H1 (cell line): ENCODE measurements around the gene RBMS2. TPM values are rescaled to one million over a fixed set of nuclear protein-coding genes. Genes with fewer than 3 reads are reported as not detected.

ENCODE experiments used
- JUN ChIP-seq: IDR thresholded peaks from 2 replicates; pipeline ENCODE4 v1.6.1; 2011; ENCODE audit warnings: low read depth, mild to moderate bottlenecking, improper control_type of control experiment, low read length
- polyA plus RNA-seq, 7 experiments: library from polyadenylated mRNA; depleted of rRNA in 3 of 7; stranded (reverse) in 5 of 7; unstranded in 2 of 7; fragments of >200 nt in 5 of 7; fragments of 200-250 nt in 2 of 7; gene quantifications; 1 replicate in 5 of 7; 2 replicates in 1 of 7; 4 replicates in 1 of 7; pipeline versions ENCODE4 v1.2.1 to v1.2.3, GENCODE V29; 2011 to 2013; ENCODE audit warnings: missing spikeins in 2 of 7, mixed read lengths in 2 of 7
- total RNA-seq: library from RNA; stranded (reverse); fragmentation: NEBNext Ultra II Directional; extraction: Animal tissue kit (Norgen Biotek cat#: 25700); gene quantifications from 2 replicates; pipeline ENCODE4 v1.2.1, GENCODE V29; 2021
- TF ChIP-seq, protein P1 (sequence below): IDR thresholded peaks from 2 replicates; pipeline ENCODE4 v1.6.1; 2011; ENCODE audit warnings: low read depth, mild to moderate bottlenecking, low read length; ENCODE audit not compliant: insufficient read depth

Gene RBMS2
- total and polyA plus RNA-seq, 2 of the 8 experiments (the other 6 are each of a cell fraction or from before 2014, with no cell fraction given), result 9.6 to 31.3 TPM

- TF ChIP-seq, protein P1, sequence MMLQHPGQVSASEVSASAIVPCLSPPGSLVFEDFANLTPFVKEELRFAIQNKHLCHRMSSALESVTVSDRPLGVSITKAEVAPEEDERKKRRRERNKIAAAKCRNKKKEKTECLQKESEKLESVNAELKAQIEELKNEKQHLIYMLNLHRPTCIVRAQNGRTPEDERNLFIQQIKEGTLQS, result no peak
- TF ChIP-seq JUN, result no peak
Observed at GRCh38 chr12:56635806-56636674, 114.4 kb downstream of the RBMS2 start (continued).
